K562 (cell line): ENCODE data around the gene CDC42EP5. TPM values are rescaled to one million over a fixed set of nuclear protein-coding genes. Genes with fewer than 3 reads are reported as not detected.

Source experiments
- ATAC-seq: fragments of 200-7000 bp; cut with Tn5 transposase; 3 replicates; pipeline ENCODE4 v1.9.1; 2020; ENCODE audit warnings: moderate library complexity
- BruUV-seq: library from RNA; stranded (reverse); fragments of 400-500 nt; replicated peaks from 2 replicates; lab custom pipeline; 2021; lab: Mats Ljungman, UMichigan
- CTCF ChIA-PET: fragments of 300-600 bp; formaldehyde crosslinking; extraction: SDS; loops from one replicate; lab custom pipeline; 2021; ENCODE audit warnings: low intra/inter-chr PET ratio; lab: Yijun Ruan, JAX
- POLR2A ChIA-PET: fragments of 300-600, 350-650 bp; sonication (Branson Sonifier 250); formaldehyde crosslinking; extraction: SDS; loops from one replicate; lab custom pipeline; 2021; ENCODE audit warnings: antibody characterized with exemption, inconsistent platforms; lab: Yijun Ruan, JAX
- DNase-seq, 4 experiments: peaks; one replicate each; pipeline versions ENCODE4 v3.0.0 to v3.0.0-alpha.2; 2011 to 2018; ENCODE audit warnings: low spot score in 3 of 4, mixed read lengths in 3 of 4; ENCODE audit errors: extremely low read depth in 1 of 4
- FAIRE-seq: peaks from 2 replicates; lab custom pipeline; 2011; peaks lifted over from hg19 to GRCh38; lab: Jason Lieb, UNC
- H2AFZ ChIP-seq: 2 replicates; pipeline ENCODE4 v1.6.0; 2011; ENCODE audit warnings: low read depth, low read length, control low read depth, inconsistent platforms
- H3K27ac ChIP-seq: fragments of 200-600 bp; 3 replicates; pipeline ENCODE4 v1.8.0; 2011; ENCODE audit warnings: low read depth, mild to moderate bottlenecking, control low read depth, inconsistent platforms, low read length, moderate library complexity, mixed read lengths; ENCODE audit errors: extremely low read depth
- H3K27me3 ChIP-seq, 2 experiments: fragments of 300-600 bp in 1 of 2; 2 replicates in 1 of 2; 3 replicates in 1 of 2; pipeline versions ENCODE4 v1.6.0 to v1.8.0; 2011; ENCODE audit warnings: inconsistent platforms in 2 of 2, low read length in 2 of 2, mild to moderate bottlenecking in 1 of 2, mixed read lengths in 1 of 2, moderate library complexity in 1 of 2; ENCODE audit not compliant: control insufficient read depth in 2 of 2, insufficient read depth in 2 of 2
- H3K36me3 ChIP-seq: fragments of 300-600 bp; 3 replicates; pipeline ENCODE4 v1.8.0; 2011; ENCODE audit warnings: mild to moderate bottlenecking, low read length, inconsistent platforms; ENCODE audit not compliant: control insufficient read depth, insufficient read depth
- H3K4me1 ChIP-seq, 2 experiments: fragments of 200-600 bp in 1 of 2; replicated peaks in 1 of 2; 2 replicates in 1 of 2; 3 replicates in 1 of 2; pipeline versions ENCODE4 v1.5.1 to v1.8.0; 2011; ENCODE audit warnings: inconsistent platforms in 2 of 2, low read length in 2 of 2, mild to moderate bottlenecking in 1 of 2, mixed read lengths in 1 of 2, moderate library complexity in 1 of 2; ENCODE audit not compliant: control insufficient read depth in 2 of 2, insufficient read depth in 2 of 2
- H3K4me2 ChIP-seq: 2 replicates; pipeline ENCODE4 v1.6.1; 2011; ENCODE audit warnings: low read length, control low read depth, inconsistent platforms, mixed read lengths; ENCODE audit not compliant: insufficient read depth
- H3K4me3 ChIP-seq: fragments of 200-600 bp; sonication (generic), shearing (Covaris generic); 2 replicates; pipeline ENCODE4 v1.5.1; 2016; ENCODE audit warnings: control low read depth, inconsistent platforms
- H3K79me2 ChIP-seq: fragments of 200-600 bp; 3 replicates; pipeline ENCODE4 v1.8.0; 2011; ENCODE audit warnings: low read length, inconsistent platforms; ENCODE audit not compliant: control insufficient read depth, insufficient read depth
- H3K9ac ChIP-seq, 2 experiments: 2 replicates each; pipeline versions ENCODE4 v1.6.0 to v1.6.1; 2011; ENCODE audit warnings: low read depth in 2 of 2, low read length in 2 of 2, control low read depth in 1 of 2, inconsistent platforms in 1 of 2, mild to moderate bottlenecking in 1 of 2, mixed read lengths in 1 of 2; ENCODE audit not compliant: insufficient read depth in 1 of 2
- H3K9me1 ChIP-seq: one replicate; pipeline ENCODE4 v1.6.0; 2011; ENCODE audit warnings: inconsistent platforms, mild to moderate bottlenecking, low read length, moderate library complexity; ENCODE audit not compliant: control insufficient read depth, insufficient read depth
- H3K9me3 ChIP-seq: replicated peaks from 2 replicates; pipeline ENCODE4 v1.5.1; 2011; ENCODE audit warnings: low read depth, low read length, inconsistent platforms; ENCODE audit not compliant: control insufficient read depth, insufficient read depth
- H4K20me1 ChIP-seq: replicated peaks from 2 replicates; pipeline ENCODE4 v1.6.1; 2011; ENCODE audit warnings: low read length, inconsistent platforms, mixed read lengths; ENCODE audit not compliant: control insufficient read depth, insufficient read depth
- NFE2L1 ChIP-seq: fragments of 450-650 bp; IDR thresholded peaks from 2 replicates; pipeline ENCODE4 v1.6.1; 2016; ENCODE audit warnings: missing genetic modification characterization, low read depth, mild to moderate bottlenecking, missing compliant biosample characterization, moderate library complexity, borderline replicate concordance
- POLR2G ChIP-seq: fragments of 200-400 bp; formaldehyde crosslinking; IDR thresholded peaks from 2 replicates; pipeline ENCODE4 v1.6.1; 2017; ENCODE audit warnings: low read depth, mild to moderate bottlenecking, antibody characterized with exemption, low read length, moderate library complexity
- WGBS: fragments of 100-300 bp; shearing (Covaris generic); methylation state at CpG from one replicate; pipeline ENCODE4 v1.1.6; 2016; ENCODE audit warnings: low coverage, mixed read lengths; ENCODE audit not compliant: insufficient coverage; ENCODE audit errors: missing lambda C conversion rate; 5-methylcytosine and 5-hydroxymethylcytosine counted together
- in situ Hi-C: fragments of 300-500 bp; cut with MboI; formaldehyde crosslinking; loops from 4 replicates; pipeline ENCODE4 v1.15.0; 2018; ENCODE audit warnings: inconsistent platforms, mixed read lengths
- intact Hi-C: fragments of 100-400 bp; cut with micrococcal nuclease; formaldehyde crosslinking; loops from 2 replicates; pipeline ENCODE4 v1.14.2; 2022
- polyA plus RNA-seq, 8 experiments: library from polyadenylated mRNA; depleted of rRNA in 4 of 8; stranded (reverse) in 5 of 8; unstranded in 3 of 8; fragments of >200 nt; fragmentation: Nextera tagmentation in 2 of 8; fragmentation: Illumina TruSeq in 1 of 8; extraction: Ambion mirVana in 2 of 8; extraction: Trizol in 1 of 8; gene quantifications; 2 replicates each; pipeline versions ENCODE4 v1.2.1 to v1.2.3, GENCODE V29; 2011 to 2014; ENCODE audit warnings: inconsistent platforms in 1 of 8, missing spikeins in 1 of 8
- total RNA-seq, 7 experiments: library from RNA; depleted of rRNA in 6 of 7; stranded (reverse); fragments of >200 nt in 6 of 7; fragmentation: Illumina TruSeq in 2 of 7; extraction: Trizol in 2 of 7; gene quantifications; 2 replicates each; pipeline versions ENCODE4 v1.2.1 to v1.2.3, GENCODE V29; 2011 to 2021; ENCODE audit warnings: low replicate concordance in 1 of 7

The CDC42EP5 gene
- total and polyA plus RNA-seq, 9 of the 15 experiments (the other 6 are each of a cell fraction or from before 2014, with no cell fraction given) = 0.15 to 0.38 TPM; not detected in 7

DNA sequence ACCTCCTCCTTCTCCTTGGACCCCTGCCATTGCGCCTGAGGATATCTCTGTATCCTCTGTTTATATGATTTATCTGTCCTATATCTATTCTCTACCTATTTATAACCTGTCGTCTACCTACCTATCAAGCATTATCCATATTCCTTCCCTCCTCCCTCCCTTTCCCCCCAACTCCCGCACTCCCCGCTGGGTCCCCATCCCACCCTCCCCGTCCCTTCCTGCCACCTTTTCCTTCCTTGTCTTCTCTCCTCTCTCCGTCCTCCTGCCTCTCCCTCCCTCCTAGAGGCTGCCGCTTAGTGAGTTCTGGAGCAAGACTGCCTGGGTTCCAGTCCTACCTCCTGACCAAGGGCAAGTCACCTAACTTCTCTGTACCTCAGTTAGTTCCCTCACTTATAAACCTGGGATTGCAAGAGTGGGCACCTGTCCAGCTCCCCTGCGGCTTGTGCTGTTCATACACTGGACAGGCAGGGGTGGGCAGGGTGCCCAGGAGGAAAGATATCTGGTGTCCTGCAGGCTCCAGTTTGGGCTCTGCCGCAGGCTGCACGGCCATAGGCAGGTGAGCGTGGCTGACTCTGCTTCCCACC is 41.7 kb downstream of the CDC42EP5 start:
- intact Hi-C loops (no loop called here), in situ Hi-C loops (no loop called here)
- CTCF ChIA-PET = no interaction called here
- H3K4me3 ChIP-seq = no peak overlapping the region
- peaks cover 0 to 41% of the 10 kb centered on the region in 2 experiments; a peak in 2 of 5 replicates for H3K4me1 ChIP-seq
- H3K9me3 ChIP-seq = no peaks in the 10 kb centered on the region
- H3K27ac ChIP-seq = no peak overlapping the region
- 7% methylated on average over 6 of the region's 11 CpGs for WGBS
- H3K9ac ChIP-seq = no peak overlapping the region; a peak in 1 of 4 replicates
- ATAC-seq = no peak
- no peak overlapping the region for H2AFZ ChIP-seq
- DNase-seq = no peak
- H3K4me2 ChIP-seq = peak overlapping the region; percentile 50; the same call in 1 of the 2 replicates
- FAIRE-seq = no peak
- TF ChIP-seq NFE2L1 (tag) (no peak), POLR2G (peak; percentile 15; the same call in 1 of the 2 replicates)
- no peaks in the 10 kb centered on the region for H3K9me1 ChIP-seq
- peaks cover 3 to 16% of the 10 kb centered on the region in 2 experiments; a peak in 4 of 5 replicates for H3K27me3 ChIP-seq
- peaks cover 5% of the 10 kb centered on the region; the same call in 1 of the 2 replicates for H4K20me1 ChIP-seq
- POLR2A ChIA-PET = interaction anchor here (0.7 to 1.6 kb wide), 3 partner anchors 9 to 17 kb away, joined by 3 to 5 read pairs (median 3); partner anchors contain the start of gene LENG8
- no peaks in the 10 kb centered on the region for H3K36me3 ChIP-seq
- no TSS peak for BruUV-seq
- H3K79me2 ChIP-seq = no peaks in the 10 kb centered on the region
